HepG2 (cell line): ENCODE data around the gene EPHA1. TPM values are rescaled to one million over a fixed set of nuclear protein-coding genes. Genes with fewer than 3 reads are reported as not detected.
A peak's percentile ranks its signal among the peaks of the same experiment; 100 is the strongest.

Experiments
- CHD2 ChIP-seq: IDR thresholded peaks from 2 replicates; pipeline ENCODE4 v1.6.1; 2011; ENCODE audit warnings: low read depth, low read length, improper control_type of control experiment
- DMAP1 ChIP-seq: IDR thresholded peaks from 2 replicates; pipeline ENCODE4 v1.6.1; 2016
- GPN1 ChIP-seq: sonication (generic); formaldehyde crosslinking; IDR thresholded peaks from 2 replicates; pipeline ENCODE4 v1.5.1; 2020; ENCODE audit warnings: missing genetic modification reagents, borderline replicate concordance
- HDAC2 ChIP-seq: sonication (generic); formaldehyde crosslinking; IDR thresholded peaks from 2 replicates; pipeline ENCODE4 v1.4.0; 2020; ENCODE audit warnings: missing genetic modification reagents
- HIC2 ChIP-seq: sonication (generic); formaldehyde crosslinking; IDR thresholded peaks from 2 replicates; pipeline ENCODE4 v1.9.0; 2022; ENCODE audit warnings: low read depth, missing genetic modification reagents
- HNF4A ChIP-seq: sonication (generic); formaldehyde crosslinking; IDR thresholded peaks from 2 replicates; pipeline ENCODE4 v1.4.0; 2020; ENCODE audit warnings: missing genetic modification reagents
- IKZF4 ChIP-seq: sonication (generic); formaldehyde crosslinking; IDR thresholded peaks from 2 replicates; pipeline ENCODE4 v1.5.1; 2020; ENCODE audit warnings: borderline replicate concordance, mild to moderate bottlenecking, low read depth, missing genetic modification reagents; ENCODE audit errors: not compliant biosample characterization
- IKZF5 ChIP-seq: IDR thresholded peaks from 2 replicates; pipeline ENCODE4 v1.6.1; 2018; ENCODE audit warnings: missing genetic modification reagents, mild to moderate bottlenecking, missing compliant biosample characterization
- KLF12 ChIP-seq: sonication (generic); formaldehyde crosslinking; IDR thresholded peaks from 2 replicates; pipeline ENCODE4 v1.4.0; 2020; ENCODE audit warnings: missing genetic modification reagents, borderline replicate concordance
- MED1 ChIP-seq: sonication (generic); formaldehyde crosslinking; IDR thresholded peaks from 2 replicates; pipeline ENCODE4 v1.4.0; 2020; ENCODE audit warnings: missing genetic modification reagents
- NFATC3 ChIP-seq: sonication (generic); formaldehyde crosslinking; IDR thresholded peaks from 2 replicates; pipeline ENCODE4 v1.5.1; 2020; ENCODE audit warnings: mild to moderate bottlenecking, missing genetic modification reagents
- NR2F1 ChIP-seq, 2 experiments: fragments of 450-650 bp in 1 of 2; formaldehyde crosslinking in 1 of 2; IDR thresholded peaks; 2 replicates each; pipeline versions ENCODE4 v1.5.0 to v1.6.1; 2016 to 2020; ENCODE audit warnings: mild to moderate bottlenecking in 1 of 2, missing compliant biosample characterization in 1 of 2, missing genetic modification reagents in 1 of 2, moderate library complexity in 1 of 2
- SMAD3 ChIP-seq: sonication (generic); formaldehyde crosslinking; IDR thresholded peaks from 2 replicates; pipeline ENCODE4 v1.4.0; 2020; ENCODE audit warnings: missing genetic modification reagents
- ZFX ChIP-seq: sonication (generic); formaldehyde crosslinking; IDR thresholded peaks from 2 replicates; pipeline ENCODE4 v1.4.0; 2020; ENCODE audit warnings: mild to moderate bottlenecking, low read depth, missing genetic modification reagents, moderate library complexity
- ZNF251 ChIP-seq: sonication (generic); formaldehyde crosslinking; IDR thresholded peaks from 2 replicates; pipeline ENCODE4 v1.9.0; 2021; ENCODE audit warnings: mild to moderate bottlenecking, missing genetic modification reagents
- ZNF256 ChIP-seq: sonication (generic); formaldehyde crosslinking; conservative IDR thresholded peaks from 2 replicates; pipeline ENCODE4 v1.4.0; 2020; ENCODE audit warnings: missing genetic modification reagents
- ZNF292 ChIP-seq: sonication (generic); formaldehyde crosslinking; IDR thresholded peaks from 2 replicates; pipeline ENCODE4 v1.8.1; 2022; ENCODE audit warnings: mild to moderate bottlenecking, low read depth, missing genetic modification reagents, borderline replicate concordance
- ZNF709 ChIP-seq: sonication (generic); formaldehyde crosslinking; IDR thresholded peaks from 2 replicates; pipeline ENCODE4 v1.5.0; 2020; ENCODE audit warnings: mild to moderate bottlenecking, missing genetic modification reagents
- ZNF747 ChIP-seq: sonication (generic); formaldehyde crosslinking; IDR thresholded peaks from 2 replicates; pipeline ENCODE4 v1.8.1; 2023; ENCODE audit warnings: missing genetic modification reagents, mild to moderate bottlenecking, borderline replicate concordance
- polyA plus RNA-seq, 8 experiments: library from polyadenylated mRNA; depleted of rRNA in 3 of 8; stranded (reverse) in 7 of 8; unstranded in 1 of 8; fragments of >200 nt; fragmentation: Illumina TruSeq in 4 of 8; extraction: Trizol in 4 of 8; gene quantifications; 2 replicates each; pipeline versions ENCODE4 v1.2.1 to v1.2.3, GENCODE V29; 2011 to 2016; ENCODE audit warnings: low read depth in 4 of 8, missing spikeins in 1 of 8, mixed read lengths in 1 of 8; ENCODE audit not compliant: insufficient read depth in 1 of 8
- total RNA-seq, 5 experiments: library from RNA; depleted of rRNA; stranded (reverse); fragments of >200 nt; fragmentation: Illumina TruSeq; extraction: Trizol; gene quantifications; 2 replicates each; pipeline ENCODE4 v1.2.3, GENCODE V29; 2016; ENCODE audit warnings: low read depth in 1 of 5
- TF ChIP-seq, protein P1 (sequence below): sonication (generic); formaldehyde crosslinking; IDR thresholded peaks from 2 replicates; pipeline ENCODE4 v1.5.0; 2020; ENCODE audit warnings: missing genetic modification reagents
- TF ChIP-seq, protein P2 (sequence below): IDR thresholded peaks from 2 replicates; pipeline ENCODE4 v1.4.0; 2020; ENCODE audit warnings: mild to moderate bottlenecking, missing genetic modification reagents

EPHA1 gene
- total and polyA plus RNA-seq, 2 of the 13 experiments (the other 11 are each of a cell fraction or from before 2014, with no cell fraction given), result 4.6 to 17.1 TPM

- TF ChIP-seq, protein P1, sequence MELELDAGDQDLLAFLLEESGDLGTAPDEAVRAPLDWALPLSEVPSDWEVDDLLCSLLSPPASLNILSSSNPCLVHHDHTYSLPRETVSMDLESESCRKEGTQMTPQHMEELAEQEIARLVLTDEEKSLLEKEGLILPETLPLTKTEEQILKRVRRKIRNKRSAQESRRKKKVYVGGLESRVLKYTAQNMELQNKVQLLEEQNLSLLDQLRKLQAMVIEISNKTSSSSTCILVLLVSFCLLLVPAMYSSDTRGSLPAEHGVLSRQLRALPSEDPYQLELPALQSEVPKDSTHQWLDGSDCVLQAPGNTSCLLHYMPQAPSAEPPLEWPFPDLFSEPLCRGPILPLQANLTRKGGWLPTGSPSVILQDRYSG (CRISPR knock-in tag), result no peak
- TF ChIP-seq NR2F1 (CRISPR knock-in tag; IDR thresholded peaks at IDR 0.05) (no peak), ZNF747 (CRISPR knock-in tag) (no peak), HIC2 (peak; percentile 90), GPN1 (CRISPR knock-in tag) (no peak), ZNF709 (CRISPR knock-in tag) (no peak), ZNF251 (CRISPR knock-in tag) (0 out of 2 replicates have a peak, but pooled peaks have one; percentile 37), ZNF256 (CRISPR knock-in tag) (no peak), HNF4A (CRISPR knock-in tag) (peak; percentile 72), SMAD3 (CRISPR knock-in tag) (no peak), KLF12 (CRISPR knock-in tag) (no peak), IKZF5 (CRISPR knock-in tag) (no peak), MED1 (CRISPR knock-in tag) (0 out of 2 replicates have a peak, but pooled peaks have one; percentile 29), CHD2 (no peak), NFATC3 (CRISPR knock-in tag) (no peak), ZFX (peak; percentile 50), IKZF4 (CRISPR knock-in tag) (no peak), HDAC2 (CRISPR knock-in tag) (peak; percentile 37; the same call in 1 of the 2 replicates), DMAP1 (no peak), ZNF292 (no peak)
- TF ChIP-seq, protein P2, sequence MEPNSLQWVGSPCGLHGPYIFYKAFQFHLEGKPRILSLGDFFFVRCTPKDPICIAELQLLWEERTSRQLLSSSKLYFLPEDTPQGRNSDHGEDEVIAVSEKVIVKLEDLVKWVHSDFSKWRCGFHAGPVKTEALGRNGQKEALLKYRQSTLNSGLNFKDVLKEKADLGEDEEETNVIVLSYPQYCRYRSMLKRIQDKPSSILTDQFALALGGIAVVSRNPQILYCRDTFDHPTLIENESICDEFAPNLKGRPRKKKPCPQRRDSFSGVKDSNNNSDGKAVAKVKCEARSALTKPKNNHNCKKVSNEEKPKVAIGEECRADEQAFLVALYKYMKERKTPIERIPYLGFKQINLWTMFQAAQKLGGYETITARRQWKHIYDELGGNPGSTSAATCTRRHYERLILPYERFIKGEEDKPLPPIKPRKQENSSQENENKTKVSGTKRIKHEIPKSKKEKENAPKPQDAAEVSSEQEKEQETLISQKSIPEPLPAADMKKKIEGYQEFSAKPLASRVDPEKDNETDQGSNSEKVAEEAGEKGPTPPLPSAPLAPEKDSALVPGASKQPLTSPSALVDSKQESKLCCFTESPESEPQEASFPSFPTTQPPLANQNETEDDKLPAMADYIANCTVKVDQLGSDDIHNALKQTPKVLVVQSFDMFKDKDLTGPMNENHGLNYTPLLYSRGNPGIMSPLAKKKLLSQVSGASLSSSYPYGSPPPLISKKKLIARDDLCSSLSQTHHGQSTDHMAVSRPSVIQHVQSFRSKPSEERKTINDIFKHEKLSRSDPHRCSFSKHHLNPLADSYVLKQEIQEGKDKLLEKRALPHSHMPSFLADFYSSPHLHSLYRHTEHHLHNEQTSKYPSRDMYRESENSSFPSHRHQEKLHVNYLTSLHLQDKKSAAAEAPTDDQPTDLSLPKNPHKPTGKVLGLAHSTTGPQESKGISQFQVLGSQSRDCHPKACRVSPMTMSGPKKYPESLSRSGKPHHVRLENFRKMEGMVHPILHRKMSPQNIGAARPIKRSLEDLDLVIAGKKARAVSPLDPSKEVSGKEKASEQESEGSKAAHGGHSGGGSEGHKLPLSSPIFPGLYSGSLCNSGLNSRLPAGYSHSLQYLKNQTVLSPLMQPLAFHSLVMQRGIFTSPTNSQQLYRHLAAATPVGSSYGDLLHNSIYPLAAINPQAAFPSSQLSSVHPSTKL (CRISPR knock-in tag), result no peak
Observed at GRCh38 chr7:143391462-143392404, 16.9 kb downstream of the EPHA1 start (continued).
